BJ (cell line): ENCODE data around the gene HMSD. TPM values are rescaled to one million over a fixed set of nuclear protein-coding genes. Genes with fewer than 3 reads are reported as not detected.

Experiments used
- CTCF ChIA-PET: fragments of 350-600 bp; formaldehyde crosslinking; extraction: SDS; loops from one replicate; lab custom pipeline; 2021; ENCODE audit warnings: antibody characterized with exemption, inconsistent platforms; lab: Yijun Ruan, JAX
- POLR2A ChIA-PET: fragments of 300-600 bp; sonication (Branson Sonifier 250); formaldehyde crosslinking; extraction: SDS; loops from one replicate; lab custom pipeline; 2021; ENCODE audit warnings: antibody characterized with exemption; lab: Charles Lee
- DNase-seq: peaks from one replicate; pipeline ENCODE4 v3.0.0-alpha.2; 2011; ENCODE audit warnings: low read depth
- H3K27me3 ChIP-seq: 2 replicates; pipeline ENCODE4 v1.6.0; 2011; ENCODE audit warnings: low read length; ENCODE audit not compliant: control insufficient read depth, insufficient read depth
- H3K36me3 ChIP-seq: 2 replicates; pipeline ENCODE4 v1.5.1; 2011; ENCODE audit warnings: low read length; ENCODE audit not compliant: control insufficient read depth, insufficient read depth
- H3K4me3 ChIP-seq: 2 replicates; pipeline ENCODE4 v1.5.1; 2011; ENCODE audit warnings: low read depth, mild to moderate bottlenecking, control low read depth, low read length
- CTCF ChIP-seq: IDR thresholded peaks from 2 replicates; pipeline ENCODE4 v1.5.1; 2011; ENCODE audit warnings: low read depth, mild to moderate bottlenecking, control low read depth, inconsistent platforms, low read length, moderate library complexity; ENCODE audit not compliant: insufficient read depth
- polyA plus RNA-seq: library from polyadenylated mRNA; depleted of rRNA; stranded (reverse); fragments of >200 nt; gene quantifications from 2 replicates; pipeline ENCODE4 v1.2.3, GENCODE V29; 2011

HMSD gene
- polyA plus RNA-seq, 1 experiment = 0.26 TPM

- no peak overlapping the region for H3K4me3 ChIP-seq
- CTCF ChIA-PET = interaction anchor here (1.6 kb wide), 1 partner anchor 12 kb away, joined by 9 read pairs; no protein-coding TSS in a partner anchor
- POLR2A ChIA-PET = no interaction called here
- DNase-seq = no peak
- H3K36me3 ChIP-seq = peaks cover 16% of the 10 kb centered on the region
- TF ChIP-seq CTCF = no peak
- H3K27me3 ChIP-seq = no peaks in the 10 kb centered on the region
Measured at GRCh38 chr18:63982361-63982760, 33.3 kb downstream of the HMSD start.

GRCh38 chr18:63986885-63987284 is 37.8 kb downstream of the HMSD start:
- no peak for DNase-seq
- Histone ChIP-seq H3K27me3 (no peaks in the 10 kb centered on the region), H3K36me3 (peaks cover 11% of the 10 kb centered on the region), H3K4me3 (no peak overlapping the region)
- TF ChIP-seq CTCF = no peak
- CTCF ChIA-PET = interaction anchor here (3.4 to 4.0 kb wide), 2 partner anchors 12 to 23 kb away, joined by 14 to 23 read pairs; no protein-coding TSS in a partner anchor
- POLR2A ChIA-PET = no interaction called here

- no peak for DNase-seq
Measured at GRCh38 chr18:63987743-63988142, 38.6 kb downstream of the HMSD start.

GRCh38 chr18:63992751-63993150 is 43.6 kb downstream of the HMSD start:
- ChIA-PET CTCF (interaction anchor here (1.9 kb wide), 1 partner anchor 29 kb away, joined by 11 read pairs; no protein-coding TSS in a partner anchor), POLR2A (no interaction called here)
- Histone ChIP-seq H3K36me3 (no peaks in the 10 kb centered on the region), H3K4me3 (no peak overlapping the region), H3K27me3 (no peaks in the 10 kb centered on the region)
- no peak for TF ChIP-seq CTCF
- DNase-seq = no peak

More at GRCh38 chr18:63987743-63988142, 38.6 kb downstream of the HMSD start:
- POLR2A ChIA-PET = no interaction called here
- Histone ChIP-seq H3K4me3 (no peak overlapping the region), H3K27me3 (no peaks in the 10 kb centered on the region), H3K36me3 (peaks cover 10% of the 10 kb centered on the region)
- CTCF ChIA-PET = interaction anchor here (0.6 to 3.4 kb wide), 2 partner anchors 24 to 51 kb away, joined by 3 to 23 read pairs; no protein-coding TSS in a partner anchor
- no peak for TF ChIP-seq CTCF

- ChIA-PET POLR2A (interaction anchor here (1.0 kb wide), 1 partner anchor 24 kb away, joined by 4 read pairs; no protein-coding TSS in a partner anchor), CTCF (interaction anchor here (0.7 to 4.4 kb wide), 18 partner anchors 9 to 137 kb away, joined by 3 to 67 read pairs (median 4); partner anchors contain the start of gene SERPINB8)
- H3K36me3 ChIP-seq = no peaks in the 10 kb centered on the region
- H3K27me3 ChIP-seq = no peaks in the 10 kb centered on the region
- TF ChIP-seq CTCF = peak; percentile 90
- DNase-seq = peak; percentile 14
- no peak overlapping the region for H3K4me3 ChIP-seq
Measured at GRCh38 chr18:63994783-63995399, 45.8 kb downstream of the HMSD start.
